GM10266 (cell line): ENCODE results near the gene ARL15.
A peak's percentile ranks its signal among the peaks of the same experiment; 100 is the strongest.

Source experiments
- DNase-seq: peaks from one replicate; pipeline ENCODE4 v3.0.0; 2012; ENCODE audit errors: extremely low spot score
- TF ChIP-seq, protein P1 (sequence below): IDR thresholded peaks from 2 replicates; pipeline ENCODE4 v1.5.1; 2012; ENCODE audit warnings: mild to moderate bottlenecking, low read depth; ENCODE audit not compliant: control insufficient read depth, insufficient read depth; ENCODE audit errors: missing control alignments

ARL15 gene

DNA sequence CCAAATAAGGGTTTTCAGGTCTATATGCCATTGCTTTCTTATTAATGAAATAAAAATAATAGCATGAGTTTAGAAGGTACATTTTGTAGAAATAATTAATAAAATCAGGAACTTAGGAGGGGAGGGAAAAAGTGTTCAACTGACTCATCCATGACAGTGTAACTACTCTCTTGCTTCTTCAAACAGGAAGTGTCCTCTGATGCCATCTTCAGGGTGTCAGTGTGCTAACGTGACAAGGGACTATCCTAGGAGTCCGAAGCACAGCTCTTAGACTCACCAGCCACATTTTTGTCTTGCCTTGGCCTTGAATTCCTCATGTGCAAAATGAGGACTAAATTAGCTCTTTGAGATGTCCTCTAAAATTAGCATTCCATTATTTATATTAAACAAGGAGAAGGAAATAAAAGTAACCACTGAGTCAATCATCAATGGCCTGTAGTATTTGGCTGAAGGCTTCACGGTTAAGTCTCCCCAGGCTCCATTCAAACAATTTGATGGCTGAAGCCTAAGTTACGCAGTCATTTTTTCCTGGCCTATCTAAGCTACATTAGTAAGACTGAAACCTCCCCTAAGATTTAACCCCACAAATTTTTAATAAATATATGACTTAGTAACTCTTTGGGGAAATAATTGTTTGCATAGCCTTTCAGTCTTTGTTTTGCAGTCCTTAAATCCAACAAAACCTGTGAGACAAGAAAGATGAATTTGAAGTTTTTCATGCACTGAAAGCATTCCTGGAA is 151.1 kb downstream of the ARL15 start:
- DNase-seq: no peak
- TF ChIP-seq, protein P1, sequence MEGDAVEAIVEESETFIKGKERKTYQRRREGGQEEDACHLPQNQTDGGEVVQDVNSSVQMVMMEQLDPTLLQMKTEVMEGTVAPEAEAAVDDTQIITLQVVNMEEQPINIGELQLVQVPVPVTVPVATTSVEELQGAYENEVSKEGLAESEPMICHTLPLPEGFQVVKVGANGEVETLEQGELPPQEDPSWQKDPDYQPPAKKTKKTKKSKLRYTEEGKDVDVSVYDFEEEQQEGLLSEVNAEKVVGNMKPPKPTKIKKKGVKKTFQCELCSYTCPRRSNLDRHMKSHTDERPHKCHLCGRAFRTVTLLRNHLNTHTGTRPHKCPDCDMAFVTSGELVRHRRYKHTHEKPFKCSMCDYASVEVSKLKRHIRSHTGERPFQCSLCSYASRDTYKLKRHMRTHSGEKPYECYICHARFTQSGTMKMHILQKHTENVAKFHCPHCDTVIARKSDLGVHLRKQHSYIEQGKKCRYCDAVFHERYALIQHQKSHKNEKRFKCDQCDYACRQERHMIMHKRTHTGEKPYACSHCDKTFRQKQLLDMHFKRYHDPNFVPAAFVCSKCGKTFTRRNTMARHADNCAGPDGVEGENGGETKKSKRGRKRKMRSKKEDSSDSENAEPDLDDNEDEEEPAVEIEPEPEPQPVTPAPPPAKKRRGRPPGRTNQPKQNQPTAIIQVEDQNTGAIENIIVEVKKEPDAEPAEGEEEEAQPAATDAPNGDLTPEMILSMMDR: peak; percentile 22

- TF ChIP-seq, protein P1: no peak
- no peak for DNase-seq
Observed at GRCh38 chr5:54156577-54156976, 153.8 kb downstream of the ARL15 start.

DNA sequence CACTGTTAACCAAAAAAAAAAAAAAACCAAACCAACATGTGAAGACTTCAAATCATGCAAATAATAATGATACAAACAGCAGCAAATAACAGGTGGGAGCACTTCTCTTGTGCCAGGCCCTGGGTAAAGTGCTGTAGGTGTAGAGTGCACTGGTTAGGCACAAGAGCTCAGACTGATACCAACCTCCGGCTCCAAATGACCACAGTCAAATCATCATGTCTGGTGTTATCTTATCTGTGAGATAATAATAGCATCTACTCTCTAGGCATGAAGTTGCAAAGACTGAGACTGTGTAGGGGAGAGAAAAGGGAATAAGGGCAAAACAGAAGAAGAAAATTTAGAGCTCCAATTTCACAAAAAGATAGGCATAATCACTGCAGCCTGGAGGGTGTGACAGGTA is 159.5 kb downstream of the ARL15 start:
- TF ChIP-seq, protein P1: no peak
- DNase-seq: no peak

- TF ChIP-seq, protein P1: no peak
- DNase-seq: no peak
Observed at GRCh38 chr5:54148858-54149257, 161.5 kb downstream of the ARL15 start.

- DNase-seq: no peak
- TF ChIP-seq, protein P1: no peak
Observed at GRCh38 chr5:54148067-54148845, 162.1 kb downstream of the ARL15 start.

- no peak for DNase-seq
Observed at GRCh38 chr5:54146916-54147315, 163.5 kb downstream of the ARL15 start.

More at GRCh38 chr5:54146916-54147315, 163.5 kb downstream of the ARL15 start:
- TF ChIP-seq, protein P1: no peak
